GM10266 (cell line): ENCODE results near the gene SHB.

Source experiments
- DNase-seq: peaks from one replicate; pipeline ENCODE4 v3.0.0; 2012; ENCODE audit errors: extremely low spot score
- CTCF ChIP-seq: IDR thresholded peaks from 2 replicates; pipeline ENCODE4 v1.5.1; 2012; ENCODE audit warnings: mild to moderate bottlenecking, low read depth; ENCODE audit not compliant: control insufficient read depth, insufficient read depth; ENCODE audit errors: missing control alignments

SHB gene

DNA sequence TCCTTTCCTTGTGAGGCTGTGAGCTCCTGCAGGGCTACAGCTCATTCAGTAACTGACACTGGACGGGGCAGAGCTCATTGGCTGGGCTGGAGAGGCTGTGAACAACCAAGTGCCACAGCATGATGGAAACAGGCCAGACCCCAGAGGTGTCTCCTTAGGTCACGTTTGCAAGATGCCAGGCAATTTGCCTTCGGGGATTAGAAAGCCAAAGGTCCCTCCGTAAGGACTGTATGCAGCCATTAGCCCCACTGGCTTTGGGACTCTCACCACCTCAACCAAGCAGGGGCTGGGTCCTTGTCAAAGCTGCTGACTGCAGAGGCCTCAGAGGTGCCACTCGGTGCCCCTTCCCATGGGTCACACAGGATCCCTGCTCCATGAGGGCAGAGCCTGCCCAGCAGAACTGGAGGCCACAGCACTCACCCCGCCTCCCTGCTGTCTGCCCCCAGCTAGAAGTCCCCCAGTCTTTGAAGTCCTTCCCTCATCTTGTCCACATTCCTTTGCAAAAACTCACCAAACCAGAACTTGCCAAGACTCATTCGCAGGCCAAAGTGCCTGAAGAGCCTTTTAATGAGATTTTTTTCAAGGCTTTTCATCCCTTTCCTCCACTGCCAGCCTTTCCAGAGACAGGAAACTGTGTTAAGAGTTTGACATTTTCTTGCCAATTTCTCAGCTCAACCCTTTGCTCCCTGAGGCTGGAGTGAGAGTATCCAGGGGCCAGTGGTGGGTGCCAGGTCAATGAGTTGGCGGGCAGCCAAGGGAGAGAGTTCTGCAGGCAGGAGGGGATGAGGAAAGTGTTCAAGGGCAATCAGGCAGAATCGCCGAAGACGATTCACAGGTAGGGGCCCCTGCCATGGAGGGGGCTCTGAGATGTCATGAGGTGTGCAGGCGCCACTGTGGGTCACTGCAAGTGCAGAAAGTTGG is 125.4 kb downstream of the SHB start:
- TF ChIP-seq CTCF: no peak
- DNase-seq: no peak

GRCh38 chr9:37942621-37943344 is 126.2 kb downstream of the SHB start:
- no peak for TF ChIP-seq CTCF
- no peak for DNase-seq

DNA sequence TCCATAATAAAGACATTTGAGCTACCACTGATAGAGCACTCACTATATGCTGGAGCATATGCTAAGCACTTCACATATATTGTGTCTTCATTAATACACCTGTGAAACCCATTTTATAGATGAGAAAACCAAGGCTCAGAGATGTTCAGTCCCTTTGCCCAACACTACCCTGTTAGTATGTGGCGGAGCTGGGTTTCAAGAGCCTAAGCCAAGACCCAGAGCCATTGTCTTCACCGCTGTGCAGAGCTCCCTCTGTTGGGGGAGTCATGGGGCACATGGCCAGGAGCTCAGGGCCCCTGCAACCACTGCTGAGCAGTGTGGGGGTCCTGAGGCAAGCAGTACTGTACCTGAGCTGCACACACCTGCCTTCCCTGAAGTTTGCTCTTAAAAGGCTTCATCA is 127.8 kb downstream of the SHB start:
- no peak for TF ChIP-seq CTCF
- no peak for DNase-seq

GRCh38 chr9:37939575-37940095 is 129.4 kb downstream of the SHB start:
- DNase-seq: no peak
- no peak for TF ChIP-seq CTCF

- TF ChIP-seq CTCF: no peak
- DNase-seq: no peak
These were observed 130.7 kb downstream of the SHB start for GRCh38 chr9:37938121-37938891.

DNA sequence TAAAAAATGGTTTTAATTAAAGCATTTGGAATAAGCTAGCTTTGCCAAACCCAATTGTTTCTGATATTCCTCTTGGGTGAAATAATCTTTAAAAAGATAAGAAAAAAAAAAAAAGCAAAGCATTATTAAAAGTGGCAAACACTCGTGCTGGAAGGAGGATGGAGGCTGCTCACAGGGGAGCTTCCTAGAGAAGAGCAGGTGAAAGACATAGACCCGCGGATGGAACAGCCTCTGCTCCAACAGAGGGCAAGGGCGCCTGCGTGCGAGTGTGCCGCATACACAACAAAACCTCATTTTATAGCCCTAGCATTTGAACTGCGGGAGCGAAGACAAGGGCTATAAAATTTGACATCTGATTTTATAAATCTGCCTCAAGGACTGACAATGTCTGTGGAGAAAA is 131.7 kb downstream of the SHB start:
- no peak for DNase-seq
- no peak for TF ChIP-seq CTCF
